GM12865 (cell line): Measurements from ENCODE around the gene OR6V1.

Experiments used
- DNase-seq: peaks from one replicate; pipeline ENCODE4 v3.0.0; 2010; ENCODE audit warnings: low read depth
- H3K4me3 ChIP-seq: 2 replicates; pipeline ENCODE4 v1.5.1; 2011; ENCODE audit warnings: mild to moderate bottlenecking, low read depth, low read length, control low read depth
- CTCF ChIP-seq: IDR thresholded peaks from 2 replicates; pipeline ENCODE4 v1.5.1; 2011; ENCODE audit warnings: low read length, control low read depth, low read depth, inconsistent platforms; ENCODE audit not compliant: insufficient read depth; ENCODE audit errors: missing control alignments

The OR6V1 gene

GRCh38 chr7:143050931-143051330 is 1.2 kb upstream of the OR6V1 start:
- TF ChIP-seq CTCF, result no peak
- no peak for DNase-seq
- no peak overlapping the region for H3K4me3 ChIP-seq

DNA sequence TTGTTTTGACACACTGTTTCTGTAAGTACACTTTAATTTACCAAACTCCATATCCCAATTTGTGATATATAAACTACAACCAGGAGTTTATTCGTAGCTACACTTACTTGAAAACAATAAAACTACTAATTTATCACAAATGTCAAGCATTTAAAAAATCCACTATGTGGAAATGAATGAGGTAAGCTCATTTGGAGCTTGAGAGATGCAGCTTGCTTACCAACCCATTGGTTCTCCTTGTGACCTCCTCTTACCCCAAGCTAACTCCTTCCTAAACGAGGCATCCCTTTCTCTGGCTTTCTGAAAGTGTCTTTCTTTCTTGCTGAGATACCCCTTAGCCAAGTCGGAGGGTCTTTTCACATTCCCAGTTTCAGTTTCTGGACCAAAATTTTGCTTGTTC is 2.5 kb downstream of the OR6V1 start:
- TF ChIP-seq CTCF, result no peak
- no peak overlapping the region for H3K4me3 ChIP-seq
- no peak for DNase-seq

- no peak for DNase-seq
- no peak for TF ChIP-seq CTCF
Measured at GRCh38 chr7:143055754-143056153, 3.6 kb downstream of the OR6V1 start.

GRCh38 chr7:143063741-143064140 is 11.6 kb downstream of the OR6V1 start:
- no peak for TF ChIP-seq CTCF
- H3K4me3 ChIP-seq, result no peak overlapping the region
- DNase-seq, result no peak

More at GRCh38 chr7:143055754-143056153, 3.6 kb downstream of the OR6V1 start:
- no peak overlapping the region for H3K4me3 ChIP-seq

- no peak for TF ChIP-seq CTCF
- no peak for DNase-seq
- H3K4me3 ChIP-seq, result no peak overlapping the region
Measured at GRCh38 chr7:143068446-143068845, 16.3 kb downstream of the OR6V1 start.

DNA sequence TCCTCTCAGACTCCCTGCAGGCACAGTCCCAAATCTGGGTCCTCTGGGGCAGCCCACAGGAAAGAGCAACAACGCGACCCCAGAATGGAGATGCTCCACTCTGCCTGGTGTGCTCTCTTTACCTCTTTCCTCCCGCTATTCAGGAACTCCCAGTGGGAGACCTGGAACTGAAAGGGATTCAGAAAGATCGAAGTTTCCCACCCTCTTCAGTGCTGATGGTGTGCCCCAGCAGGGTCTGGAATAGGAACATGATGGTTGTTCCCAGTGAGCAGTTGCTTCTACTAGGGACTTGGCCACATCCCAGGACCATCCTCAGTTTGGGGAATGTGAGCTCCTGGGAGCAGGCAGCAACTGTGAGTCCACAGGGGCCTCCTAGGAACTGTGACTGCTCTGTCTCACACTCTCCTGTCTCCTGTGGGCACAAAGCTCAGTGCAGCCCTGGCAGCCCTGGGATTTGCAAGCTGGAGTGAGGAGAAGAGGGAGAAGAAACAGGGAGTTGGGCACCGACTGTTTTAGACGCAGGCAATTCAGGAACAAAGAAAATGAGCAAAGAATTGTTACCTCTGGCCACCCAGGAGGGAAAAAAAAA is 17.9 kb downstream of the OR6V1 start:
- no peak overlapping the region for H3K4me3 ChIP-seq
- no peak for TF ChIP-seq CTCF
- DNase-seq, result no peak

GRCh38 chr7:143073556-143073955 is 21.4 kb downstream of the OR6V1 start:
- DNase-seq, result no peak
- no peak for TF ChIP-seq CTCF
- no peak overlapping the region for H3K4me3 ChIP-seq
